OCI-LY1 (cell line): ENCODE measurements around the gene ACSL6.

ENCODE experiments used
- H2AFZ ChIP-seq: fragments of 200-600 bp; sonication (generic), shearing (Covaris generic); 2 replicates; pipeline ENCODE4 v1.6.0; 2014; ENCODE audit warnings: antibody characterized with exemption, mild to moderate bottlenecking, low read length
- H3F3A ChIP-seq: fragments of 200-600 bp; sonication (generic), shearing (Covaris generic); 2 replicates; pipeline ENCODE4 v1.6.0; 2014; ENCODE audit warnings: mild to moderate bottlenecking, antibody characterized with exemption, low read length, moderate library complexity; ENCODE audit not compliant: insufficient read depth
- H3K27ac ChIP-seq: fragments of 200-600 bp; sonication (generic); 2 replicates; pipeline ENCODE4 v1.5.1; 2014; ENCODE audit warnings: low read length, mixed run types, mild to moderate bottlenecking, low read depth; ENCODE audit not compliant: poor library complexity, severe bottlenecking
- H3K27me3 ChIP-seq: fragments of 200-600 bp; sonication (generic); 2 replicates; pipeline ENCODE4 v1.6.0; 2014; ENCODE audit warnings: antibody characterized with exemption, mild to moderate bottlenecking, low read length, moderate library complexity; ENCODE audit not compliant: insufficient read depth
- H3K36me3 ChIP-seq: fragments of 200-600 bp; sonication (generic); 2 replicates; pipeline ENCODE4 v1.6.1; 2014; ENCODE audit warnings: mild to moderate bottlenecking, antibody characterized with exemption, low read length, moderate library complexity, mixed read lengths; ENCODE audit not compliant: insufficient read depth
- H3K4me1 ChIP-seq: fragments of 200-600 bp; sonication (generic); 2 replicates; pipeline ENCODE4 v1.5.1; 2014; ENCODE audit warnings: mild to moderate bottlenecking, low read length, moderate library complexity; ENCODE audit not compliant: insufficient read depth, severe bottlenecking
- H3K4me2 ChIP-seq: fragments of 200-600 bp; sonication (generic), shearing (Covaris generic); 2 replicates; pipeline ENCODE4 v1.6.1; 2014; ENCODE audit warnings: low read length
- H3K4me3 ChIP-seq: fragments of 200-600 bp; sonication (generic); 2 replicates; pipeline ENCODE4 v1.5.1; 2014; ENCODE audit warnings: low read length, low read depth, mild to moderate bottlenecking, mixed read lengths; ENCODE audit not compliant: poor library complexity, severe bottlenecking
- H3K79me2 ChIP-seq: fragments of 200-600 bp; shearing (Covaris generic); 2 replicates; pipeline ENCODE4 v1.6.1; 2016; ENCODE audit warnings: mixed run types, low read length, mixed read lengths; ENCODE audit not compliant: insufficient read depth
- H3K9ac ChIP-seq: fragments of 200-600 bp; sonication (generic), shearing (Covaris generic); 2 replicates; pipeline ENCODE4 v1.6.1; 2014; ENCODE audit warnings: mild to moderate bottlenecking, low read length, mixed read lengths
- H3K9me2 ChIP-seq: fragments of 200-600 bp; sonication (generic), shearing (Covaris generic); 2 replicates; pipeline ENCODE4 v1.6.1; 2014; ENCODE audit warnings: low read depth, mild to moderate bottlenecking, low read length, mixed read lengths
- H3K9me3 ChIP-seq: fragments of 200-600 bp; shearing (Covaris generic); 2 replicates; pipeline ENCODE4 v1.6.1; 2014; ENCODE audit warnings: low read length, mixed read lengths
- H4K20me1 ChIP-seq: fragments of 200-600 bp; sonication (generic), shearing (Covaris generic); 2 replicates; pipeline ENCODE4 v1.6.0; 2016; ENCODE audit warnings: mild to moderate bottlenecking, low read length; ENCODE audit not compliant: insufficient read depth
- CTCF ChIP-seq: fragments of 200-600 bp; sonication (generic), shearing (Covaris generic); IDR thresholded peaks from 2 replicates; pipeline ENCODE4 v1.5.1; 2017; ENCODE audit warnings: mild to moderate bottlenecking, antibody characterized with exemption, low read length, moderate library complexity, mixed read lengths
- EZH2 ChIP-seq: fragments of 200-600 bp; sonication (generic), shearing (Covaris generic); IDR thresholded peaks from 2 replicates; pipeline ENCODE4 v1.8.0; 2017; ENCODE audit warnings: borderline replicate concordance, mixed run types, mild to moderate bottlenecking, antibody characterized with exemption, low read length, moderate library complexity, mixed read lengths

The ACSL6 gene

GRCh38 chr5:132044207-132044606, 32.7 kb upstream of the ACSL6 start:
- H4K20me1 ChIP-seq = no peaks in the 10 kb centered on the region
- no peak overlapping the region for H3K4me2 ChIP-seq
- TF ChIP-seq CTCF = no peak
- H3K79me2 ChIP-seq = no peaks in the 10 kb centered on the region
- no peaks in the 10 kb centered on the region for H3F3A ChIP-seq
- no peak overlapping the region for H3K27ac ChIP-seq
- no peaks in the 10 kb centered on the region for H3K36me3 ChIP-seq
- peaks cover 8% of the 10 kb centered on the region; the same call in 1 of the 2 replicates for H3K27me3 ChIP-seq
- H3K4me3 ChIP-seq = no peak overlapping the region
- H3K9ac ChIP-seq = no peak overlapping the region
- no peaks in the 10 kb centered on the region for H3K4me1 ChIP-seq
- H3K9me2 ChIP-seq = no peaks in the 10 kb centered on the region
- H2AFZ ChIP-seq = no peak overlapping the region
- H3K9me3 ChIP-seq = no peaks in the 10 kb centered on the region

GRCh38 chr5:132037353-132037752, 25.9 kb upstream of the ACSL6 start:
- TF ChIP-seq CTCF (no peak), EZH2 (no peak)
- no peak overlapping the region for H3K9ac ChIP-seq
- no peak overlapping the region for H3K4me3 ChIP-seq
- H3K27ac ChIP-seq = no peak overlapping the region
- H3K27me3 ChIP-seq = no peaks in the 10 kb centered on the region
- no peaks in the 10 kb centered on the region for H4K20me1 ChIP-seq
- no peaks in the 10 kb centered on the region for H3K36me3 ChIP-seq
- H2AFZ ChIP-seq = no peak overlapping the region
- no peaks in the 10 kb centered on the region for H3K79me2 ChIP-seq
- no peak overlapping the region for H3K4me2 ChIP-seq
- no peaks in the 10 kb centered on the region for H3F3A ChIP-seq
- H3K4me1 ChIP-seq = no peaks in the 10 kb centered on the region
- H3K9me2 ChIP-seq = no peaks in the 10 kb centered on the region
- H3K9me3 ChIP-seq = no peaks in the 10 kb centered on the region

- Histone ChIP-seq H3K79me2 (no peaks in the 10 kb centered on the region), H3K9ac (no peak overlapping the region), H3K27me3 (no peaks in the 10 kb centered on the region), H3K4me3 (no peak overlapping the region), H3K4me1 (no peaks in the 10 kb centered on the region), H3K9me2 (no peaks in the 10 kb centered on the region), H3K36me3 (no peaks in the 10 kb centered on the region), H3F3A (no peaks in the 10 kb centered on the region), H2AFZ (no peak overlapping the region), H3K27ac (no peak overlapping the region), H3K9me3 (no peaks in the 10 kb centered on the region), H4K20me1 (no peaks in the 10 kb centered on the region), H3K4me2 (no peak overlapping the region)
- no peak for TF ChIP-seq EZH2
- no peak for TF ChIP-seq CTCF
These were observed 21.7 kb upstream of the ACSL6 start for GRCh38 chr5:132033122-132033521.
